NOMO-1 treated with dmso at 0.1 percent for 144 hours (cell line): Measurements from ENCODE around the gene SDK1.
"Not testable (repeated sequence)": the region's sequence is repeated elsewhere in the genome, so short reads cannot be mapped to it uniquely, and the experiment has no call there.

Experiments
- DNase-seq: peaks from one replicate; lab custom pipeline; 2025; ENCODE audit not compliant: unreplicated experiment; lab: John Stamatoyannopoulos, UW

The SDK1 gene

DNA sequence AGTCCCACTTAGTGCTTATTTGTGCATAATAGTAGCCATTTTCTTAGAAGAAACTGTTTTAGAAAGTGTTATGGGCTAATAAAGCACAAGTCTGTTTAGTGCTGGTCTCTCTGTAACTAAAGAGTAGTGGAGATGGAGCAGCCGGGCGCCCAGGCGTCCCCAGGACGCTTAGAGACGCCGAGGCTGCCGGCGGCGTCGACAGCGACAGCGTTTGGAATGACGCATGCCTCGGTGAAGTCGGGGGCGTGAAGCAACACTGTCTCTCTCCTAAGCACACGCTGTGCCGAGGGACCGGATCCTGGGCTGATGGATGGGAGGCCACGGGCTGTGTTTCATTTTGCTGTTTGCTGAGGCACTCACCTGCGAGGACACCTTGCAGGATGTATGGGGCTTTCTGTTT lies 792.4 kb downstream of the SDK1 start:
- DNase-seq: no peak

DNA sequence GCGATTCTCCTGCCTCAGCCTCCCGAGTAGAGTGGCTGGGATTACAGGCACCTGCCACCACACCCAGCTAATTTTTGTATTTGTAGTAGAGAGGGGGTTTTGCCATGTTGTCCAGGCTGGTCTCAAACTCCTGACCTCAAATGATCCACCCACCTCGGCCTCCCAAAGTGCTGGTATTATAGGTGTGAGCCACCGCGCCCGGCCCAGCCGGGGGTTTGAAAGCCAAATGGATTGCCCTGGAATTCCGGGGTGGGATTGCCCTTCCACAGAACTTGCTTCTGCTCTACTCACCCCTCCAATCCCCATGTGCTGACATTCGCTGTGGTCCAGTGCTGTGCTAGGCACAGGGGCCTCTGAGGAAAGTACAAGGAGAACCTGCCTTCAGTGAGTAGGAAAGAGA lies 793.1 kb downstream of the SDK1 start:
- DNase-seq: not testable (repeated sequence)

GRCh38 chr7:4097001-4097609 lies 796.1 kb downstream of the SDK1 start:
- no peak for DNase-seq

DNA sequence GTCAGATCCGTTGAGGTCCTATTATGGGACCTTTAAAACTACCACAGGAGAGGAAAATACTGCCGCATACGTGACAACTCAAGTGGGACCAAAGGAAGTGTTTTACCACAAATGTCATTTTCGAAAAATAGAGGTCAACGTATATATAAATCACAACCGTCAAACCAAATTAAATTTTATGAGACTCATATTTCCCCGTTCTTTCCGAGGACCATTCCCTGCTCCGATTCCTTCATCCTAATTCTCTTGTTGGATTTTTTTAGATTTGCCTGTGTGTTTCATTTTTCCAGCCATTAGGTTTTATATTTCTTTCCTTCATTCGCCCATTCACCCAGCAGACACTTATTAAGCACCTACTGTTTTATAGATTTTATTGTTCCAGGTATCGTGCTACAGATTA lies 797.1 kb downstream of the SDK1 start:
- no peak for DNase-seq

DNA sequence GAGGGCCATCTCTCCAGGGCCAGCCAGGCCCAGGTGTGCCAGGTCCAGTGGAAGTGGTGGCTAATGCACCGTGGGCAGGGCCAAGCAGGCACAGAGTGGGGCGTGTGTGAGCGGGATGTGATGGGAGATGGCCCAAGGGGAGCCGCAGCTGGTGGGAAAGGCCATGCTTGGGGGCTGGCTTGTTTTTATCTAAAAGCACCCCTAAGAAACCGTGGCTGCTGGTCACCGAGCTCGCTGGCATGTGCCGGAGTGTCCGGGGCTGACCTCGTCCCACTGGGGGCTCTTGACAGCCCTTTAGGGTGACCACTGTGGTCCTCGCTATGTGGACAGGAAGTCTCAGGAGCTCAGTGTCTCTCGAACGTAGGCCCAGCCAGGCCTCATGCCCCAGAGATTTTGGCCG lies 798.6 kb downstream of the SDK1 start:
- no peak for DNase-seq

DNA sequence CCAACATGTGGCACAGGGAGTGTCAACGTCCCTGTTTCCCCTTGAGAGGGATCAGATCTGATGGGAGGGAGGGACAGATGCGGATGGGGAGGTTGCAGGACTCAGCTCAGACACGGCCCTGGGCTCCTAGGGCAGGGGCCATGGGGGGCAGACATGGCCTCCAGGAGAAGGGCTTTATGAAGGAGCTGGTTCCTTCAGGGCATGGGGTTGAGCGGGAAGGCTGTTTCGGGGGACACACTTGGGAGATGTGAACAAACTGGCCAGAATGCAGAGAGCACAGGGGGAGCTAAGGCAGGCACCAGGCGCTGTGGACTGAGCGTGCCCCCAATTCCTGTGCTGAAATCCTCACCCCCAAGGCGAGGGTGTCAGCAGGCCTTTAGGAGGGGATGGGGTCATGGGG lies 799.1 kb downstream of the SDK1 start:
- no peak for DNase-seq

DNA sequence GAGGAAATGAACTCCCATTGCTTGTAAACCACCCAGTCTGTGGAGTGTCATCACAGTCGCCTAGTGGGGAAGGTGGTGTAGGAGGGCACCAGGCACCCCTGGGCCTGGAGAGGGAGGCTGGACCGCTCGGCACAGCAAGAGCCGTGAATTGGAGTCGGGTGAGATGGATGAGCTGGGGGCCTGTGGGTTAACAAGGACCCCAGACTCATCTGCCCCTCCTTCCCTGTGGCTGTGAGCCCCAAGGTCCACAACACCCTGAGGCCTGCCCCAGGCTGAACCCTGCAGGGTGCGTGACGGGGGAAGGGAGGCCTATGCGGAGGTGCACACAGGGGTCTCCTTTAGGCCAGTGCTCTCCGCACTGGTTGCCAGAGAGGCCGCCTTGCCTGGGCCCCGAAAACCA lies 799.6 kb downstream of the SDK1 start:
- no peak for DNase-seq

- no peak for DNase-seq
Measured at GRCh38 chr7:4102231-4102841, 801.3 kb downstream of the SDK1 start.

- no peak for DNase-seq
Measured at GRCh38 chr7:4103352-4104091, 802.5 kb downstream of the SDK1 start.

GRCh38 chr7:4107839-4108238 lies 806.8 kb downstream of the SDK1 start:
- no peak for DNase-seq

GRCh38 chr7:4108951-4109350 lies 807.9 kb downstream of the SDK1 start:
- no peak for DNase-seq

DNA sequence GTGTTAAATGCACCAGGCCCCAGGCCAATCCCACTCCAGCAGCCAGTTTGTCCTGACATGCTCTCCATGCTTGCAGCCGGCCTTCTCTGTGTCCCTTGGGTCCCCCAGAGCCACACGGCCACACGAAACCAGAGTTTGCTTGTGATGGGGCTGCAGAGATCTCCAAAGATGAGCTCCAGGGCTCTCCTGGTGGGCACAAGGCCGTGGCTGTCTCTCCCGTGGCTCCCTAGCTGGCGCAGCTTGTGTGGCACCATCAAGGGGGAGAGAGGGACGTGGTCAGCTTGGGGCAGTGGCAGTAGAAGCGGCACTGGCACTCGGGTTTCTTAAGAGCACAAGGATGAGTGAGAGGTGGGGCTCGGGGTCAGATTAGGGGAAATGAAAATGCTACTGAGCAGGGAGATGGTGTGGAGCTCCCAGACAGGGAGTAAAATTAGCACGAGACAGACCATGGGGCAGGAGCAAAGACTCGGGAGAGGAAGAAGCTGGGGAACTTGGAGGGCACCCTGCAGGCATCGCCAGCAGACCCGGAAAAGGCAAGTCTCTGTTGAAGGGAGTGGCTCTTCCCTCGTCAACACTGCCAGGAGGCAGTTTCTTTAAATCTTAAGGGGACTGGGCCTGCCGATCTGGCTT lies 808.5 kb downstream of the SDK1 start:
- peak; percentile 12 for DNase-seq

DNA sequence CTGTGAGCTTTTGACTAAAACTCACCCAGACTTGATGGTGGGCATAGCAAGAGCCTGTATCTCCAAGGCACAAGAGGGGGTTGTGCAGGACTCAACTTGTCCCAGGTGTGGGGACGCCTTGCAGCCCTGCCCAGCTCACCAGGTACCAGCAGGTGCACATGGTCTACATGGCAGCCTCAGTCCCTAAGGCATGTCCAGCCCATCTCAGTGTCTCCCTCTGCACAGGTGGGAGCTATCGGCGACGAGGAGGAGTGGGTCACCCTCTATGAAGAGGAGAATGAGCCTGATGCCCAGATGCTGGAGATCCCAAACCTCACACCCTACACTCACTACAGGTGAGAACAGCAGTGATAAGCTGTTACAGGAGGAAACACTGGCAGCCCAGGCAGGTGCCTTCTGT lies 809.4 kb downstream of the SDK1 start:
- DNase-seq: no peak

DNA sequence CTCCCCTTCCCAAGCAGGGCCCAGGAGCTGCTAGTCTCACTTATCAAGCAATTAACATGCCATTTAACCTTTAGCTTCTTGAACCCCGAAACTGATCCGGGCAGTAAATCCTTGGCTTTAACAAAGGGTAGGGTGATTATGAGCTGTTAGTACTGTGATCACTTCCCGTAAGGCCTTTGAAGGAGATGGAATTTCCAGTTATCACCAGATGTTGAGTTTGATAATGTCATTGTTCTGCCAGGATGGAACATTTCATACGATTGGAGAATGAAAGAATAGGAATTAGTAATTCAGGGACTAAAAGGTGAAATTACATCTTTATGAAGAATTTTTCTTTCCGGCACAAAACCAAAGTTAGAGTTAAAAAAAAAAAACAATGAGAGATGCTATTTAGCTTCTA lies 810.1 kb downstream of the SDK1 start:
- no peak for DNase-seq

DNA sequence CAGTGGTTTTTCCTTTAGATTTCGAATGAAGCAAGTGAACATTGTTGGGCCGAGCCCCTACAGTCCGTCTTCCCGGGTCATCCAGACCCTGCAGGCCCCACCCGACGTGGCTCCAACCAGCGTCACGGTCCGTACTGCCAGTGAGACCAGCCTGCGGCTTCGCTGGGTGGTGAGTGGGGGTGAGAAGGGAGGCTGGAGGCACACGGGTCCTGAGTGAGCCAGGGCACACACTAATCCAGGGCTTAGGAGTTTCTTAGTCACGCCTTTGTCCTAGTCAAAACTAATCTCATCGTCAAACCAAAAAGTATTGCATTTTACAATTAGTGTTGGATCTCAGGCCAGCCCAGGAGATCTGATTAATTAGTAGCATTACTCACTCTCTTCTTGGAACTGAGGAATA lies 812.2 kb downstream of the SDK1 start:
- no peak for DNase-seq

- no peak for DNase-seq
Measured at GRCh38 chr7:4113976-4114375, 812.9 kb downstream of the SDK1 start.

- DNase-seq: no peak
Measured at GRCh38 chr7:4115442-4115841, 814.4 kb downstream of the SDK1 start.

DNA sequence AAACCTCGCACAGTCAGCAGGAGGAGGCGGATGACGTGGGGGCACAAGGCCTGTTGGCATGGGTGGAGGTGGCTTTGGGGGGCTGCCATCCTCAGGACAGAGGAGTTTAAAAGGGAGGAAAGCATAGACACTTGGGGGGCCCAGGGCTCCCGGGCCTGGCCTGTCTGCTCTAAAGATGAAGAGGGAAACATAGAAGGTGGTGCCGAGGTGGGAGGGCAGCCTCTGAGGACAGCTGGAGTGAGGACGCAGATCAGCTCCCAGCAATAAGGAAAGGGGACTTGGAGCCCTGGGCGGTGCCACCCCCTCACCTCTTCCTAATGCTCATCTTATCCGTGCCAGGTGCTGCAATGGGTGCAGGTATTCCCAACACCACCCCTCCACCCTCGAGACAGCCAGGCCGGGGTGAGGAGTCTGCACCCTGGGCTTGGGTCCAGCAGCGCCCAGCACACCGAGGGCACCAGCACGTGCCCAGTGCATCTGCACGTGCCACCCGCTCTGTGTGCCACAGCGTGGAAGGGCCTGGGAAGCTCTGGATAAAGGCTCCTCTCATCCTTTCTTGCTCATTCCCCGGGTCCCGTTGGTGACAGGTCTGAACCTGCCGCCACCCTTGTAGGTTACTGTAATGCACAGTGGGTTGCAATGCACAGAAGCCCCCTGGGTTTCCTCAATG lies 815.0 kb downstream of the SDK1 start:
- no peak for DNase-seq

- peak; percentile 15 for DNase-seq
Measured at GRCh38 chr7:4119848-4120247, 818.8 kb downstream of the SDK1 start.

GRCh38 chr7:4123346-4123745 lies 822.3 kb downstream of the SDK1 start:
- DNase-seq: no peak

- no peak for DNase-seq
Measured at GRCh38 chr7:4123823-4124222, 822.8 kb downstream of the SDK1 start.
